Smooth muscle cell (in vitro differentiated cells): ENCODE data around the gene OPA1. TPM values are rescaled to one million over a fixed set of nuclear protein-coding genes. Genes with fewer than 3 reads are reported as not detected.
A peak's percentile ranks its signal among the peaks of the same experiment; 100 is the strongest.
"Not testable (repeated sequence)": the region's sequence is repeated elsewhere in the genome, so short reads cannot be mapped to it uniquely, and the experiment has no call there.

Source experiments
- DNase-seq: peaks from one replicate; lab custom pipeline; 2025; ENCODE audit not compliant: unreplicated experiment; lab: John Stamatoyannopoulos, UW
- H2AFZ ChIP-seq: fragments of 200-600 bp; sonication (generic); 2 replicates; pipeline ENCODE4 v1.6.0; 2016; ENCODE audit warnings: antibody characterized with exemption, low read depth, mild to moderate bottlenecking
- H3F3A ChIP-seq: fragments of 200-600 bp; sonication (generic); 2 replicates; pipeline ENCODE4 v1.6.0; 2017; ENCODE audit warnings: antibody characterized with exemption, low read depth
- H3K27ac ChIP-seq: fragments of 200-600 bp; sonication (generic); 2 replicates; pipeline ENCODE4 v1.5.1; 2016; ENCODE audit warnings: low read depth, mild to moderate bottlenecking
- H3K27me3 ChIP-seq: fragments of 200-600 bp; sonication (generic); 2 replicates; pipeline ENCODE4 v1.6.1; 2016; ENCODE audit warnings: low read depth, mild to moderate bottlenecking
- H3K36me3 ChIP-seq: fragments of 200-600 bp; sonication (generic); 2 replicates; pipeline ENCODE4 v1.5.1; 2016; ENCODE audit warnings: low read depth
- H3K4me1 ChIP-seq: fragments of 200-600 bp; sonication (generic); 2 replicates; pipeline ENCODE4 v1.5.1; 2016; ENCODE audit warnings: low read depth
- H3K4me2 ChIP-seq: fragments of 200-600 bp; sonication (generic); 2 replicates; pipeline ENCODE4 v1.6.0; 2016; ENCODE audit warnings: mild to moderate bottlenecking
- H3K4me3 ChIP-seq: fragments of 200-600 bp; sonication (generic); 2 replicates; pipeline ENCODE4 v1.5.1; 2016; ENCODE audit warnings: mild to moderate bottlenecking
- H3K79me2 ChIP-seq: fragments of 200-600 bp; sonication (generic); 2 replicates; pipeline ENCODE4 v1.6.0; 2016; ENCODE audit warnings: low read depth, mild to moderate bottlenecking
- H3K9ac ChIP-seq: fragments of 200-600 bp; sonication (generic); 2 replicates; pipeline ENCODE4 v1.6.0; 2016; ENCODE audit warnings: low read depth
- H3K9me3 ChIP-seq: fragments of 200-600 bp; sonication (generic); replicated peaks from 2 replicates; pipeline ENCODE4 v1.5.1; 2016; ENCODE audit warnings: low read depth
- H4K20me1 ChIP-seq: fragments of 200-600 bp; sonication (generic); 2 replicates; pipeline ENCODE4 v1.6.0; 2016; ENCODE audit warnings: low read depth
- CTCF ChIP-seq: fragments of 200-600 bp; sonication (generic); IDR thresholded peaks from 2 replicates; pipeline ENCODE4 v1.5.1; 2017; ENCODE audit warnings: borderline replicate concordance, mild to moderate bottlenecking, antibody characterized with exemption; ENCODE audit not compliant: insufficient read depth, poor library complexity, severe bottlenecking
- WGBS: methylation state at CpG from one replicate; pipeline ENCODE4 v1.1.7; 2016; ENCODE audit warnings: low lambda C conversion rate; 5-methylcytosine and 5-hydroxymethylcytosine counted together
- polyA plus RNA-seq: library from polyadenylated mRNA; unstranded; fragments of >200 nt; fragmentation: Nextera tagmentation; extraction: Ambion mirVana; gene quantifications from 2 replicates; pipeline ENCODE4 v1.2.1, GENCODE V29; 2016
- total RNA-seq: library from RNA; depleted of rRNA; stranded (reverse); fragments of >200 nt; gene quantifications from 2 replicates; pipeline ENCODE4 v1.2.3, GENCODE V29; 2014

Gene OPA1
- total and polyA plus RNA-seq, 2 experiments from 2014 or later: 23.8 to 56.0 TPM

- no peak overlapping the region for H2AFZ ChIP-seq
- no peak for TF ChIP-seq CTCF
- no peak for DNase-seq
- 84% methylated on average over 1 of the region's 1 CpG for WGBS
- no peaks in the 10 kb centered on the region for H3F3A ChIP-seq
- no peak overlapping the region for H3K9ac ChIP-seq
- no peak overlapping the region for H3K4me2 ChIP-seq
- H3K4me1 ChIP-seq: peaks cover 13% of the 10 kb centered on the region
- no peak overlapping the region for H3K27ac ChIP-seq
- no peaks in the 10 kb centered on the region for H3K9me3 ChIP-seq
- no peaks in the 10 kb centered on the region for H3K36me3 ChIP-seq
- H3K27me3 ChIP-seq: no peaks in the 10 kb centered on the region
- peaks cover 92% of the 10 kb centered on the region for H3K79me2 ChIP-seq
- H3K4me3 ChIP-seq: no peak overlapping the region
- peaks cover 96% of the 10 kb centered on the region for H4K20me1 ChIP-seq
Observed at GRCh38 chr3:193599393-193599792, 6.4 kb downstream of the OPA1 start.

- Histone ChIP-seq H3K27me3 (no peaks in the 10 kb centered on the region), H3K9me3 (no peaks in the 10 kb centered on the region), H3F3A (no peaks in the 10 kb centered on the region), H3K79me2 (peaks cover 80% of the 10 kb centered on the region), H2AFZ (no peak overlapping the region), H3K9ac (no peak overlapping the region), H3K4me3 (no peak overlapping the region), H3K4me1 (no peaks in the 10 kb centered on the region), H3K4me2 (no peak overlapping the region), H4K20me1 (peaks cover 59% of the 10 kb centered on the region), H3K36me3 (no peaks in the 10 kb centered on the region), H3K27ac (no peak overlapping the region)
- TF ChIP-seq CTCF: peak; percentile 71
- WGBS: 73% methylated on average over 2 of the region's 2 CpGs
- DNase-seq: no peak
Observed at GRCh38 chr3:193605876-193606275, 12.9 kb downstream of the OPA1 start.

- not testable (repeated sequence) for H3K27ac ChIP-seq, H3K4me1 ChIP-seq, H3F3A ChIP-seq, DNase-seq, H3K4me2 ChIP-seq, H3K4me3 ChIP-seq, H3K9ac ChIP-seq, H2AFZ ChIP-seq, H3K27me3 ChIP-seq, H3K36me3 ChIP-seq, H3K9me3 ChIP-seq
- Histone ChIP-seq H4K20me1 (peaks cover 57% of the 10 kb centered on the region), H3K79me2 (peaks cover 77% of the 10 kb centered on the region)
Observed at GRCh38 chr3:193606892-193607291, 13.9 kb downstream of the OPA1 start.

- Histone ChIP-seq H3K79me2 (peaks cover 68% of the 10 kb centered on the region), H4K20me1 (peaks cover 56% of the 10 kb centered on the region)
- WGBS: 99% methylated on average over 11 of the region's 11 CpGs
- DNase-seq, H3K9ac ChIP-seq, H3K9me3 ChIP-seq, H3F3A ChIP-seq, H3K4me3 ChIP-seq, H3K4me1 ChIP-seq, H3K27ac ChIP-seq, H2AFZ ChIP-seq, H3K4me2 ChIP-seq, H3K27me3 ChIP-seq, H3K36me3 ChIP-seq: not testable (repeated sequence)
Observed at GRCh38 chr3:193610516-193610915, 17.5 kb downstream of the OPA1 start.

GRCh38 chr3:193614430-193614829 is 21.4 kb downstream of the OPA1 start:
- no peak overlapping the region for H3K4me2 ChIP-seq
- peaks cover 55% of the 10 kb centered on the region for H4K20me1 ChIP-seq
- no peaks in the 10 kb centered on the region for H3K27me3 ChIP-seq
- no peaks in the 10 kb centered on the region for H3F3A ChIP-seq
- DNase-seq: no peak
- no peak for TF ChIP-seq CTCF
- H2AFZ ChIP-seq: no peak overlapping the region
- H3K9me3 ChIP-seq: no peaks in the 10 kb centered on the region
- no peak overlapping the region for H3K9ac ChIP-seq
- no peaks in the 10 kb centered on the region for H3K4me1 ChIP-seq
- H3K27ac ChIP-seq: no peak overlapping the region
- 79% methylated on average over 2 of the region's 2 CpGs for WGBS
- no peak overlapping the region for H3K4me3 ChIP-seq
- peaks cover 47% of the 10 kb centered on the region for H3K79me2 ChIP-seq
- peaks cover 19% of the 10 kb centered on the region for H3K36me3 ChIP-seq
